ENCODE results near the gene ACOT4. TPM values are rescaled to one million over a fixed set of nuclear protein-coding genes. Genes with fewer than 3 reads are reported as not detected.
"Not testable (repeated sequence)": the region's sequence is repeated elsewhere in the genome, so short reads cannot be mapped to it uniquely, and the experiment has no call there.

Gene ACOT4, protein sequence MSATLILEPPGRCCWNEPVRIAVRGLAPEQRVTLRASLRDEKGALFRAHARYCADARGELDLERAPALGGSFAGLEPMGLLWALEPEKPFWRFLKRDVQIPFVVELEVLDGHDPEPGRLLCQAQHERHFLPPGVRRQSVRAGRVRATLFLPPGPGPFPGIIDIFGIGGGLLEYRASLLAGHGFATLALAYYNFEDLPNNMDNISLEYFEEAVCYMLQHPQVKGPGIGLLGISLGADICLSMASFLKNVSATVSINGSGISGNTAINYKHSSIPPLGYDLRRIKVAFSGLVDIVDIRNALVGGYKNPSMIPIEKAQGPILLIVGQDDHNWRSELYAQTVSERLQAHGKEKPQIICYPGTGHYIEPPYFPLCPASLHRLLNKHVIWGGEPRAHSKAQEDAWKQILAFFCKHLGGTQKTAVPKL
- 0.34 and 1.3 TPM in 2 replicates for total RNA-seq

DNA sequence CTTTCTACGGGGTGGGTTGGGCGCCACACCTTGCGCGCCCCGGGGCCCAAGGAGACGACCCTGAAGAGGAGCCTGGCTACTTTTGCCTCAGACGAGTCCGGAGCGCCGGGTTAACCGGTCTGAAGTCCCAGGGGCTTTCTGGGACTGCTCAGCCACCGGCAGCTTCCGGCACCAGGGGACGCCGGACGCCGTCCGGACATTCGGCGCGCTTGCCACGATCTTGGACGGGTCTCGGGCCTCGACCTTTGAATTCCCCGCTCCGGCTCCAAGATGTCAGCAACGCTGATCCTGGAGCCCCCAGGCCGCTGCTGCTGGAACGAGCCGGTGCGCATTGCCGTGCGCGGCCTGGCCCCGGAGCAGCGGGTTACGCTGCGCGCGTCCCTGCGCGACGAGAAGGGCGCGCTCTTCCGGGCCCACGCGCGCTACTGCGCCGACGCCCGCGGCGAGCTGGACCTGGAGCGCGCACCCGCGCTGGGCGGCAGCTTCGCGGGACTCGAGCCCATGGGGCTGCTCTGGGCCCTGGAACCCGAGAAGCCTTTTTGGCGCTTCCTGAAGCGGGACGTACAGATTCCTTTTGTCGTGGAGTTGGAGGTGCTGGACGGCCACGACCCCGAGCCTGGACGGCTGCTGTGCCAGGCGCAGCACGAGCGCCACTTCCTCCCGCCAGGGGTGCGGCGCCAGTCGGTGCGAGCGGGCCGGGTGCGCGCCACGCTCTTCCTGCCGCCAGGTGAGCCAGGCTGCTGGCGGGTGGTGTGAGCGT lies at the start of gene ACOT4:
TSS of gene ACOT4 (plus strand) at position 184 of the 760 bp plus-strand sequence. CDS start at position 271, 87 bp downstream.
- DNase-seq = peak; percentile 35

- not testable (repeated sequence) for DNase-seq
Observed at GRCh38 chr14:73542961-73543360, 48.7 kb upstream of the ACOT4 start.

DNA sequence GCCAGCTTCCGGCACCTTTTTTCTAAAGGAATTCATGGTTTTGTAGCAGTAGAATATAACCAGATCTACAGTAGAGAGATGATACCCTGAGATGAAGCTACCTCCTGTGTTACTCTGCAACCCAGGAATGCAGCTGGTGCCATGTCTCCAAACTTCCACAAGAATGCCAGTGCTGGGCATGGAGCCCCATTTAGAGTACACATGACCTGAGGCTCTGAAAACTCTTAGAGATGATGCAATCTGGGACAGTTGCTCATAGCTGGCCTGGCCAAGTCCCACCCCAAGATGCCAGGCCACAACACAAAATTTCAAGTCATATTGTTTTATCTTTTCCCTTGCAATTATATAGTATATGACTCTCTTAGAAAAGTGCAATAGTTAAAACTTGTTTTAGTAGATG lies 46.3 kb upstream of the ACOT4 start:
- DNase-seq = not testable (repeated sequence)

DNA sequence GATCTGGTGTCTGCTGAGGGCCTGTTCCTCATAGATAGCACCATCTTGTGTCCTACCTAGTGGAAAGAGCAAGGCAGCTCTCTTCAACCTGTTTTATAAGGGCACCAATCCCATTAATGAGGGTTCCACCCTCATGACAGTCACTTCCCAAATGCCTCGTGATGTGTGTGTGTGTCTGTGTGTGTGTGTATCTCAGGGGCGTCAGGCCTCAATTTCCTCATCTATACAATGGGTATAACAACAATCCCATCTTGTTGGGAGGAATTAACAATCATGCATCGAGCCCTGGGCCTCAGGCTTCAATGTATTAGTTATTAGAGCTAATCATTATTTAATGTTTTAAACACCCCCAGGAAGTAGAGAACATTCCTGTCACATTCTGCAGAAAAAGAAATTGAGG lies 42.6 kb upstream of the ACOT4 start:
- DNase-seq = not testable (repeated sequence)

GRCh38 chr14:73549889-73550524 lies 41.7 kb upstream of the ACOT4 start:
- DNase-seq = not testable (repeated sequence)

DNA sequence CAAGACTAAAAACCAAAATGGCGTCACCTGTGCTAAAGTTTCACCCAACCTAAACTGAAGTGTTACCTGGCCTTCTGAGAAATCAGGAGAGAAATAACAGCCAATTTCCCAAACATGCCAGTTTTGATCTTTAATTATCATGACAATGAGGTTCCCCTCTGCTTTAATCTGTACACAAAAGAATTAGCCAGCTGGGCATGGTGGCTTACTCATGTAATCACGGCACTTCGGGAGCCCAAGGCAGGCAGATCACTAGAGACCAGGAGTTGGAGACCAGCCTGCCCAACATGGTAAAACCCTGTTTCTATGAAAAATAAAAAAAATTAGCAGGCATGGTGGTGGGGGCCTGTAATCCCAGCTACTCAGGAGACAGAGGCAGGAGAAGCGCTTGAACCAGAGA lies 37.8 kb upstream of the ACOT4 start:
- no peak for DNase-seq

- not testable (repeated sequence) for DNase-seq
Observed at GRCh38 chr14:73557201-73557600, 34.5 kb upstream of the ACOT4 start.

DNA sequence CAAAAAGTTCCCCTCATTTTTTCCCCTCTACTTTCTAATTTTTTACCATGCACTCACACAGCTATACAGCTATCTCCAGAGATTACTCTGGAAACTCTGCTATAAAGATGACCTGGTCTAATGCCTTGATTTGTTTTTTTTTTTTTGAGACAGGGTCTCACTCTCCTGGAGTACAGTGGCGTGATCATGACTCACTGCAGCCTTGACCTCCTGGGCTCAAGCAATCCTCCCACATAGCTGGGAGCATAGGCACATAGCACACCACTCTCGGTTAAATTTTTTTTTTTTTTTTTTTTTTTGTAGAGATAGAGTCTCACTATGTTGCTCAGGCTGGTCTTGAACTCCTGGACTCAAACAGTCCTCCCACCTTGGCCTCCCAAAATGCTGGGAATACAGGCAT lies 33.4 kb upstream of the ACOT4 start:
- DNase-seq = not testable (repeated sequence)

DNA sequence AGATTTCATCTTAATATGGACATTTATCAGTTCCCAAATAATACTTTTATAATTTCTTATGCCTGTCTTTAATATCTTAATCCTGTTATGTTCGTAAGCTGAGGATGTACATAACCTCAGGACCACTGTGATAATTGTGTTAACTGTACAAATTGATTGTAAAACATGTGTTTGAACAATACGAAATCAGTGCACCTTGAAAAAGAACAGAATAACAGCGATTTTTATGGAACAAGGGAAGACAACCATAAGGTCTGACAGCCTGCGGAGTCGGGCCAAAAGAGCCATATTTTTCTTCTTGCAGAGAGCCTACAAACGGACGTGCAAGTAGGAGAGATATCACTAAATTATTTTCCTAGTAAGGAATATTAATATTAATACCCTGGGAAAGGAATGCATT lies 29.4 kb upstream of the ACOT4 start:
- not testable (repeated sequence) for DNase-seq

- DNase-seq = not testable (repeated sequence)
Observed at GRCh38 chr14:73562696-73563095, 29.0 kb upstream of the ACOT4 start.

GRCh38 chr14:73566431-73566830 lies 25.2 kb upstream of the ACOT4 start:
- DNase-seq = not testable (repeated sequence)

GRCh38 chr14:73566935-73567334 lies 24.7 kb upstream of the ACOT4 start:
- DNase-seq = not testable (repeated sequence)

DNA sequence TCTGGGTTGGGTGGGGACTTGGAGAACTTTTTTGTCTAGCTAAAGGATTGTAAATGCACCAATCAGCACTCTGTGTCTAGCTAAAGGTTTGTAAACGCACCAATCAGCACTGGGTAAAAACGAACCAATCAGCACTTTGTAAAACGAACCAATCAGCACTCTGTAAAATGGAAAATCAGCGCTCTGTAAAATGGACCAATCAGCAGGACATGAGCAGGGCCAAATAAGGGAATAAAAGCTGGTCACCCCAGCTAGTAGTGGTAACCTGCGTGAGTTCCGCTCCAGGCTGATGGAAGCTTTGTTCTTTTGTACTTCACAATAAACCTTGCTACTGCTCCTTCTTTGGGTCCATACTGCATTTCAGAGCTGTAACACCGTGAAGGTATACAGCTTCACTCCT lies 24.3 kb upstream of the ACOT4 start:
- DNase-seq = no peak

DNA sequence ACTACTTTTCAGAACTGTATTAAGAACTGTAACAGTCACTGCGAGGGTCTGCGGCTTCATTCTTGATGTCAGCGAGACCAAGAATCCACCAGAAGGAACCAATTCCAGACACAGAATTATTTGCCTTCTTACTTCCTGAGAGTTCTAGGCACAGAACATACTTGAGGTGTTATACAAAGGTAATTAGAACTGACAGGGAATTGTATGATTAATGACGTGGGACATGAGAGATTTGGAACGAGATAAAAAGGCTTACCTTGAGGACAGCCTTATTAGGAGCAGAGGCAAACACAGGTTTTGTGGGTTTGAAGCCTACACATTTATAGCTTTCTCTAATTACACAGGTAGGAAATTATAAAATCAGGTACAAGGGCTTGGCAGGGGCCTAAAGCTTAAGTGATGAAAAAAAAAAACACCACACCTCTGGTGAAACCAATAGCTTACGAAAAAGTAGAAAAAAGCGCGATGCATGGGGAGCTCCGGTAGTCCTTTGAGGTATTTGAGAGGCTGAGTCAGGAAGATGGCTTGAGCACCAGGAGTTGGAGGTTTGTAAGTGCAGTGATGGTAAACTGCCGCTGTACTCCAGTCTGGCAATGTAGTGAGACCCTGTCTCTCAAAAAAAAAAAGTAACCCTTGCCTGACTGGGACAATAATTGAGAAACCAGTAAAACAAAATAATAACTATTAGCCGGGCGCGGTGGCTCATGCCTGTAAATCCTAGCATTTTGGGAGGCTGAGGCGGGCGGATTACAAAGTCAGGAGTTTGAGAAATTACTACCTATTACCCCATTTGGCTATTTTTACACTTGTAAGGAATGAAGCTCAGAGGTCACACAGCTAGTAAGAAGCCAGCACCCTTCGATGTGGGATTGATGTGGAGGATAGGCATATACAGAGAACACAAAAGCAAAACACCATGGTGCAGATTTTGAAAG lies 23.5 kb upstream of the ACOT4 start:
- no peak for DNase-seq

DNA sequence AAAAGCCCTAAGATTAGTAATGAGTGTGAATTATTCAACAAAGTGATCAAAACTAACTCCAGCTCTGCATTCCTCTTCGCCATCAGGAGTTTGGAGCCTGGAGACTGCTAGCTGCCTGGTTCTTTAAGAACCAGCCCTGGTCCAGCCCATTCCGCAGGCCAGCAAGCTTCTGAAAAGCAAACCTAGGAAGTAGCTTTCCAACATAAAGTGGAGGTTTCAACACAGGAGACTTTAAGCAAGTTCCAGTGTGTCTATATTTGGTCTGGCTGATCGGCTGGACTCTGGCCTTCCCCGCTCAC lies 22.8 kb upstream of the ACOT4 start:
- not testable (repeated sequence) for DNase-seq

DNA sequence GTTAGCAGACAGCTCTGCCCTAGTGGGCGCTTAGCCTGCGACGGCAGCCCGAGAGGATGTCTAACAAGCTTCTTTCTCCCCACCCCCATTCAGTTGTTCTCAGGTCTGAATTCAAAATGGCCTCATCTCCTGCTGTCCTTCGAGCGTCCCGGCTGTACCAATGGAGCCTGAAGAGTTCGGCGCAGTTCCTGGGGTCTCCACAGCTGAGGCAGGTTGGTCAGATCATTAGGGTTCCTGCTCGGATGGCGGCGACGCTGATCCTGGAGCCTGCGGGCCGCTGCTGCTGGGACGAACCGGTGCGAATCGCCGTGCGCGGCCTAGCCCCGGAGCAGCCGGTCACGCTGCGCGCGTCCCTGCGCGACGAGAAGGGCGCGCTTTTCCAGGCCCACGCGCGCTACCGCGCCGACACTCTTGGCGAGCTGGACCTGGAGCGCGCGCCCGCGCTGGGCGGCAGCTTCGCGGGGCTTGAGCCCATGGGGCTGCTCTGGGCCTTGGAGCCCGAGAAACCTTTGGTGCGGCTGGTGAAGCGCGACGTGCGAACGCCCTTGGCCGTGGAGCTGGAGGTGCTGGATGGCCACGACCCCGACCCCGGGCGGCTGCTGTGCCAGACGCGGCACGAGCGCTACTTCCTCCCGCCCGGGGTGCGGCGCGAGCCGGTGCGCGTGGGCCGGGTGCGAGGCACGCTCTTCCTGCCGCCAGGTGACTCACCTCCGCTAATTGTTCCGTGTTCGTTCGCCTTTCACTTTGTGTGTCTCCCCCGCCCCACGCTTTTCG lies 22.3 kb upstream of the ACOT4 start, which contains the start of gene ACOT2:
TSS of gene ACOT2 (plus strand) at position 29 of the 774 bp plus-strand sequence. CDS start at position 57, 28 bp downstream.
- peak; percentile 92 for DNase-seq

GRCh38 chr14:73570913-73571312 lies 20.8 kb upstream of the ACOT4 start:
- DNase-seq = peak; percentile 69

DNA sequence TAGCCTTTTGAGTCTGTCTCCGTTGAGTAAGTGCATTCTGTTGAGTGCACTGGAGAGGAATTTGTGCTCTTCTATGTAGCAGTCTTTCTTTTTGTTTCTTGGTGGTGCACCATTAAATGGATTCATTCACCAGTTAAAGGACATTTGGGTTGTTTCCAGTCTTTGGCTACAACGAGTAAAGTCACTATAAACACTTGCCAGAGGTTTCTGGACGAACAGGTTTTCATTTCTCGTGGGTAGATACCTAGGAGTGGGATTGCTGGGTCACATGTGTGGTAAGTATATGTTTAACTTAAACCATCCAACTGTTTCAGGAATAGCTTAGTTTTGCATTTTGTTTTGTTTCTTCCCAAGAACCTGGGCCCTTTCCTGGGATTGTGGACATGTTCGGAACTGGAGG lies 18.6 kb upstream of the ACOT4 start:
- not testable (repeated sequence) for DNase-seq

- DNase-seq = not testable (repeated sequence)
Observed at GRCh38 chr14:73573740-73574139, 17.9 kb upstream of the ACOT4 start.

DNA sequence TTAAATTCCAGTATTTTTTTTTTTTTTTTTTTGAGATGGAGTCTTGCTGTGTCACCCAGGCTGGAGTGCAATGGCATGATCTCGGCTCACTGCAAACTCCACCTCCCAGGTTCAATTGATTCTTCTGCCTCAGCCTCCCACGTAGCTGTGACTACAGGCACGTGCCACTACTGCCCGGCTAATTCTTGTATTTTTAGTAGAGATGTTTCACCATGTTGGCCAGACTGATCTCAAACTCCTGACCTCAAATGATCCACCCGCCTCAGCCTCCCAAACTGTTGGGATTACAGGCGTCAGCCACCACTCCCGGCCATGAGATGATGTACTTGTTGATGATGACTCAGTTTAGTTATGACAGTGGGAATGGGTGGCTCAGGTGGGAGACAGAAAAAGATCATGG lies 17.4 kb upstream of the ACOT4 start:
- not testable (repeated sequence) for DNase-seq

DNA sequence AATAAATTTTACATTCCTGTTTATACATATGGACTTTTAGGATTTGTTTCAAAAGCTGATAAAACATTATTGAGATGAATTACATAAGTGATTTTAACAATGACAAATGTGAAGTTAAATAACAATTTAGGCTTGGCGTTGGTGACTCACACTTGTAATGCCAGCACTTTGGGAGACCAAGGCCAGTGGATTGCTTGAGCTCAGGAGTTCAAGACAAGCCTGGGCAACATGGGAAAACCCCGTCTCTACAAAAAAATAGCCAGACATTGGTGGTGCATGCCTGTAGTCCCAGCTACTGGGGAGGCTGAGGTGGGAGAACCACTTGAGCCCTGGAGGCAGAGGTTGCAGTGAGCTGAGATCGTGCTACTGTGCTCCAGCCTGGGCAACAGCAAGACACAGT lies 15.3 kb upstream of the ACOT4 start:
- DNase-seq = no peak
